ENCODE data around the gene ADH1B.
"Not testable (repeated sequence)": the region's sequence is repeated elsewhere in the genome, so short reads cannot be mapped to it uniquely, and the experiment has no call there.

Gene ADH1B

GRCh38 chr4:99321241-99322191, at the start of gene ADH1B:
Gene ADH1B, minus strand, starts transcription at chr4:99321401. Its CDS starts 70 bp downstream, at chr4:99321331.
- DNase-seq (ENCODE audit: low read depth in 2 of 2): no peak

GRCh38 chr4:99367817-99368216, 46.6 kb upstream of the ADH1B start:
- not testable (repeated sequence) for DNase-seq (ENCODE audit: low read depth in 2 of 2)

- DNase-seq (ENCODE audit: low read depth in 2 of 2): no peak
Measured at GRCh38 chr4:99366491-99366890, 45.3 kb upstream of the ADH1B start.

- DNase-seq (ENCODE audit: low read depth in 2 of 2): no peak
Measured at GRCh38 chr4:99362768-99363167, 41.6 kb upstream of the ADH1B start.

- DNase-seq (ENCODE audit: low read depth in 2 of 2): no peak
Measured at GRCh38 chr4:99361899-99362275, 40.7 kb upstream of the ADH1B start.

GRCh38 chr4:99361268-99361898, 40.2 kb upstream of the ADH1B start:
- no peak for DNase-seq (ENCODE audit: low read depth in 2 of 2)

GRCh38 chr4:99359480-99360204, 38.4 kb upstream of the ADH1B start:
- DNase-seq (ENCODE audit: low read depth in 2 of 2): no peak

- DNase-seq (ENCODE audit: low read depth in 2 of 2): no peak
Measured at GRCh38 chr4:99357948-99358347, 36.7 kb upstream of the ADH1B start.

GRCh38 chr4:99356992-99357391, 35.8 kb upstream of the ADH1B start:
- DNase-seq (ENCODE audit: low read depth in 2 of 2): no peak

- not testable (repeated sequence) for DNase-seq (ENCODE audit: low read depth in 2 of 2)
Measured at GRCh38 chr4:99356149-99356548, 34.9 kb upstream of the ADH1B start.

- DNase-seq (ENCODE audit: low read depth in 2 of 2): no peak
Measured at GRCh38 chr4:99352602-99353537, 31.7 kb upstream of the ADH1B start, which contains the start of gene ADH1C. Gene ADH1C, minus strand, starts transcription at chr4:99352746. Its CDS starts 71 bp downstream, at chr4:99352675.

GRCh38 chr4:99351487-99351886, 30.3 kb upstream of the ADH1B start:
- DNase-seq (ENCODE audit: low read depth in 2 of 2): no peak

GRCh38 chr4:99349338-99349737, 28.1 kb upstream of the ADH1B start:
- DNase-seq (ENCODE audit: low read depth in 2 of 2): no peak

GRCh38 chr4:99342624-99343023, 21.4 kb upstream of the ADH1B start:
- not testable (repeated sequence) for DNase-seq (ENCODE audit: low read depth in 2 of 2)

- no peak for DNase-seq (ENCODE audit: low read depth in 2 of 2)
Measured at GRCh38 chr4:99341426-99341825, 20.2 kb upstream of the ADH1B start.

GRCh38 chr4:99339172-99339571, 18.0 kb upstream of the ADH1B start:
- DNase-seq (ENCODE audit: low read depth in 2 of 2): no peak

- DNase-seq (ENCODE audit: low read depth in 2 of 2): no peak
Measured at GRCh38 chr4:99336553-99336952, 15.4 kb upstream of the ADH1B start.

GRCh38 chr4:99334880-99335279, 13.7 kb upstream of the ADH1B start:
- DNase-seq (ENCODE audit: low read depth in 2 of 2): no peak

GRCh38 chr4:99330648-99331047, 9.4 kb upstream of the ADH1B start:
- no peak for DNase-seq (ENCODE audit: low read depth in 2 of 2)

- DNase-seq (ENCODE audit: low read depth in 2 of 2): no peak
Measured at GRCh38 chr4:99329876-99330275, 8.7 kb upstream of the ADH1B start.

- no peak for DNase-seq (ENCODE audit: low read depth in 2 of 2)
Measured at GRCh38 chr4:99324979-99325378, 3.8 kb upstream of the ADH1B start.

All from stimulated activated CD4-positive, alpha-beta T cell treated with anti-CD3 and anti-CD28 coated beads, Interleukin-15, amount 100 ng/mL, for 48 hours (primary cell).